Astrocyte (in vitro differentiated cells and primary cell): Measurements from ENCODE around the gene BTBD16. TPM values are rescaled to one million over a fixed set of nuclear protein-coding genes. Genes with fewer than 3 reads are reported as not detected.
A peak's percentile ranks its signal among the peaks of the same experiment; 100 is the strongest.

Experiments used
- DNase-seq: peaks from one replicate; pipeline ENCODE4 v3.0.0-alpha.2; 2010; ENCODE audit warnings: low read depth
- FAIRE-seq: peaks from 2 replicates; lab custom pipeline; 2011; peaks lifted over from hg19 to GRCh38; lab: Jason Lieb, UNC
- H2AFZ ChIP-seq: 2 replicates; pipeline ENCODE4 v1.6.0; 2012; ENCODE audit warnings: low read depth, low read length, inconsistent platforms
- H3K27ac ChIP-seq: 2 replicates; pipeline ENCODE4 v1.5.1; 2011; ENCODE audit warnings: low read depth, low read length, inconsistent platforms
- H3K27me3 ChIP-seq: 2 replicates; pipeline ENCODE4 v1.6.0; 2011; ENCODE audit warnings: low read length, inconsistent platforms; ENCODE audit not compliant: insufficient read depth
- H3K36me3 ChIP-seq: 2 replicates; pipeline ENCODE4 v1.5.1; 2011; ENCODE audit warnings: low read length, inconsistent platforms; ENCODE audit not compliant: insufficient read depth
- H3K4me1 ChIP-seq: 2 replicates; pipeline ENCODE4 v1.5.1; 2011; ENCODE audit warnings: low read length, inconsistent platforms; ENCODE audit not compliant: insufficient read depth
- H3K4me2 ChIP-seq: 2 replicates; pipeline ENCODE4 v1.6.0; 2012; ENCODE audit warnings: low read length, inconsistent platforms
- H3K4me3 ChIP-seq: 2 replicates; pipeline ENCODE4 v1.5.1; 2011; ENCODE audit warnings: low read depth, mild to moderate bottlenecking, low read length, inconsistent platforms; ENCODE audit not compliant: insufficient read depth
- H3K79me2 ChIP-seq: 2 replicates; pipeline ENCODE4 v1.6.0; 2012; ENCODE audit warnings: mild to moderate bottlenecking, low read length, inconsistent platforms; ENCODE audit not compliant: insufficient read depth
- H3K9ac ChIP-seq: 2 replicates; pipeline ENCODE4 v1.6.0; 2012; ENCODE audit warnings: mild to moderate bottlenecking, low read length, inconsistent platforms
- H3K9me3 ChIP-seq: 2 replicates; pipeline ENCODE4 v1.5.1; 2012; ENCODE audit warnings: low read depth, mild to moderate bottlenecking, low read length, inconsistent platforms; ENCODE audit not compliant: insufficient read depth
- H4K20me1 ChIP-seq: 2 replicates; pipeline ENCODE4 v1.6.0; 2012; ENCODE audit warnings: low read length, inconsistent platforms; ENCODE audit not compliant: insufficient read depth
- H3K27ac Mint-ChIP-seq: one replicate; pipeline ENCODE4 v1.8.0; 2021; ENCODE audit warnings: mild to moderate bottlenecking, mixed read lengths; ENCODE audit not compliant: unreplicated experiment
- H3K27me3 Mint-ChIP-seq: one replicate; pipeline ENCODE4 v1.8.0; 2021; ENCODE audit warnings: low read depth, mixed read lengths; ENCODE audit not compliant: unreplicated experiment
- H3K36me3 Mint-ChIP-seq: one replicate; pipeline ENCODE4 v1.8.0; 2021; ENCODE audit warnings: low read depth, mixed read lengths; ENCODE audit not compliant: unreplicated experiment
- H3K4me1 Mint-ChIP-seq: one replicate; pipeline ENCODE4 v1.8.0; 2021; ENCODE audit warnings: low read depth, mixed read lengths; ENCODE audit not compliant: unreplicated experiment
- H3K4me3 Mint-ChIP-seq: one replicate; pipeline ENCODE4 v1.8.0; 2021; ENCODE audit warnings: mild to moderate bottlenecking, moderate library complexity, mixed read lengths; ENCODE audit not compliant: unreplicated experiment
- H3K9me3 Mint-ChIP-seq: one replicate; pipeline ENCODE4 v1.8.0; 2021; ENCODE audit warnings: mild to moderate bottlenecking, mixed read lengths; ENCODE audit not compliant: unreplicated experiment
- EZH2 ChIP-seq: IDR thresholded peaks from 2 replicates; pipeline ENCODE4 v1.6.1; 2012; ENCODE audit warnings: mild to moderate bottlenecking, low read length, inconsistent platforms; ENCODE audit not compliant: insufficient read depth
- total RNA-seq: library from RNA; stranded (reverse); gene quantifications from 2 replicates; pipeline ENCODE4 v1.2.1, GENCODE V29; 2021
- TF ChIP-seq, protein P1 (sequence below): IDR thresholded peaks from 2 replicates; pipeline ENCODE4 v1.5.1; 2011; ENCODE audit warnings: low read depth, mild to moderate bottlenecking, inconsistent platforms, low read length, moderate library complexity; ENCODE audit not compliant: insufficient read depth

Gene BTBD16
- total RNA-seq, 1 donor from 2014 or later, result not detected

GRCh38 chr10:122343936-122344335 is 72.8 kb downstream of the BTBD16 start:
- Histone ChIP-seq H3K9me3 (peaks cover 4% of the 10 kb centered on the region), H2AFZ (no peak overlapping the region), H3K36me3 (no peaks in the 10 kb centered on the region), H3K4me2 (no peak overlapping the region), H3K27me3 (no peaks in the 10 kb centered on the region), H3K27ac (no peak overlapping the region), H3K9ac (no peak overlapping the region), H3K4me1 (peaks cover 4% of the 10 kb centered on the region), H3K4me3 (no peak overlapping the region), H3K79me2 (no peaks in the 10 kb centered on the region), H4K20me1 (no peaks in the 10 kb centered on the region)
- TF ChIP-seq EZH2, result no peak
- TF ChIP-seq, protein P1, sequence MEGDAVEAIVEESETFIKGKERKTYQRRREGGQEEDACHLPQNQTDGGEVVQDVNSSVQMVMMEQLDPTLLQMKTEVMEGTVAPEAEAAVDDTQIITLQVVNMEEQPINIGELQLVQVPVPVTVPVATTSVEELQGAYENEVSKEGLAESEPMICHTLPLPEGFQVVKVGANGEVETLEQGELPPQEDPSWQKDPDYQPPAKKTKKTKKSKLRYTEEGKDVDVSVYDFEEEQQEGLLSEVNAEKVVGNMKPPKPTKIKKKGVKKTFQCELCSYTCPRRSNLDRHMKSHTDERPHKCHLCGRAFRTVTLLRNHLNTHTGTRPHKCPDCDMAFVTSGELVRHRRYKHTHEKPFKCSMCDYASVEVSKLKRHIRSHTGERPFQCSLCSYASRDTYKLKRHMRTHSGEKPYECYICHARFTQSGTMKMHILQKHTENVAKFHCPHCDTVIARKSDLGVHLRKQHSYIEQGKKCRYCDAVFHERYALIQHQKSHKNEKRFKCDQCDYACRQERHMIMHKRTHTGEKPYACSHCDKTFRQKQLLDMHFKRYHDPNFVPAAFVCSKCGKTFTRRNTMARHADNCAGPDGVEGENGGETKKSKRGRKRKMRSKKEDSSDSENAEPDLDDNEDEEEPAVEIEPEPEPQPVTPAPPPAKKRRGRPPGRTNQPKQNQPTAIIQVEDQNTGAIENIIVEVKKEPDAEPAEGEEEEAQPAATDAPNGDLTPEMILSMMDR, result no peak
- DNase-seq (no peak), FAIRE-seq (no peak)
- Mint-ChIP-seq H3K4me1 (peaks cover 6% of the 10 kb centered on the region), H3K27ac (no peak overlapping the region), H3K9me3 (no peaks in the 10 kb centered on the region), H3K27me3 (peaks cover 2% of the 10 kb centered on the region), H3K36me3 (no peaks in the 10 kb centered on the region), H3K4me3 (no peak overlapping the region)

- DNase-seq, result peak; percentile 40
- Histone ChIP-seq H3K4me2 (no peak overlapping the region), H3K4me3 (no peak overlapping the region), H3K79me2 (no peaks in the 10 kb centered on the region), H3K27me3 (no peaks in the 10 kb centered on the region), H3K27ac (no peak overlapping the region), H3K4me1 (peaks cover 4% of the 10 kb centered on the region), H3K9ac (no peak overlapping the region), H3K9me3 (peaks cover 4% of the 10 kb centered on the region), H3K36me3 (no peaks in the 10 kb centered on the region), H4K20me1 (no peaks in the 10 kb centered on the region), H2AFZ (no peak overlapping the region)
- TF ChIP-seq, protein P1, result no peak
- TF ChIP-seq EZH2, result no peak
- Mint-ChIP-seq H3K27me3 (peaks cover 2% of the 10 kb centered on the region), H3K4me3 (no peak overlapping the region), H3K9me3 (peaks cover 3% of the 10 kb centered on the region), H3K4me1 (peaks cover 6% of the 10 kb centered on the region), H3K36me3 (no peaks in the 10 kb centered on the region), H3K27ac (no peak overlapping the region)
- FAIRE-seq, result no peak
These were observed 73.7 kb downstream of the BTBD16 start for GRCh38 chr10:122344741-122345258.

DNA sequence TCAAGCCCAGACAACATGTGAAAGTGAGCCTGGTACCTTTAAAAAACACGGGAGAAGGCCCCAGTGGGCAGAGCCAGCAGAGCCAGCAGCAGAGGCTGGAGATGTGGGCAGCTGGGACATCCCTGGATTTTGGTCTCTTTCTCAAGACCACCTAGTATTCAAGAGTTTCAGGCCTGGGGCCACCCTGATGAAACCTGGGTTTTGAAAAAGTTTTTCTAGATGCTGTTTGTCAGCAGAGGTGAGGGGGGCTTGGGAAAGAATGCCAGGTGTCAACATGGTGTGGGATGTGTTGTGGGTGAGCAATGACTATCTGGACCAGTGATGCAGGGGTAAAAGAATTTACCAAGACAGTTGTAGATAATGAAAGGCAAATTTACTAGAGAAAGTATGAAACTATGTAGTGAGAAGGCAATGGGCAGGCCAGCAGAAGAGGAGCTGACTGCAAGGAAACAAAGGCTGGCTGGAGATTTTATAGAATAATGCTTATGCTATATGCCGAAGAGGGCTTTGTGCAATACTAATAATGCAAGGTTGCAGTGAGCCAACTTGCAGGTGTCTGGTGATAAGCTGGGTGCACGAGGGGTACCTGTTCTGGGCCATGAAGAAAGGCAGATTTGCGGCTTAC is 75.3 kb downstream of the BTBD16 start:
- no peak for TF ChIP-seq EZH2
- TF ChIP-seq, protein P1, result no peak
- Mint-ChIP-seq H3K27me3 (peaks cover 9% of the 10 kb centered on the region), H3K36me3 (no peaks in the 10 kb centered on the region), H3K4me1 (peaks cover 6% of the 10 kb centered on the region), H3K27ac (no peak overlapping the region), H3K9me3 (peaks cover 6% of the 10 kb centered on the region), H3K4me3 (no peak overlapping the region)
- Histone ChIP-seq H4K20me1 (no peaks in the 10 kb centered on the region), H3K4me3 (no peak overlapping the region), H3K36me3 (no peaks in the 10 kb centered on the region), H3K27ac (no peak overlapping the region), H3K4me2 (no peak overlapping the region), H3K4me1 (peaks cover 4% of the 10 kb centered on the region), H3K9me3 (peaks cover 4% of the 10 kb centered on the region), H3K27me3 (no peaks in the 10 kb centered on the region), H3K79me2 (no peaks in the 10 kb centered on the region), H3K9ac (no peak overlapping the region), H2AFZ (no peak overlapping the region)
- no peak for DNase-seq
- FAIRE-seq, result no peak
